Mesenchymal stem cell (in vitro differentiated cells and primary cell): ENCODE measurements around the gene CUZD1.

ENCODE experiments used
- DNase-seq: peaks from one replicate; pipeline ENCODE4 v3.0.0-alpha.2; 2013
- H2AFZ ChIP-seq: one replicate; pipeline ENCODE4 v1.6.1; 2013; ENCODE audit warnings: low read depth, mild to moderate bottlenecking, control low read depth, inconsistent platforms, low read length, moderate library complexity
- H2AK5ac ChIP-seq: 2 replicates; pipeline ENCODE4 v1.6.1; 2013; ENCODE audit warnings: low read length, moderate library complexity, mild to moderate bottlenecking, inconsistent platforms; ENCODE audit not compliant: severe bottlenecking
- H2BK120ac ChIP-seq: one replicate; pipeline ENCODE4 v1.6.1; 2013; ENCODE audit warnings: low read depth, mild to moderate bottlenecking, inconsistent platforms, low read length, moderate library complexity
- H2BK12ac ChIP-seq, 2 experiments: one replicate each; pipeline ENCODE4 v1.6.1; 2013; ENCODE audit warnings: inconsistent platforms in 2 of 2, low read length in 2 of 2, mild to moderate bottlenecking in 2 of 2, moderate library complexity in 2 of 2, control low read depth in 1 of 2
- H2BK15ac ChIP-seq: one replicate; pipeline ENCODE4 v1.6.1; 2013; ENCODE audit warnings: mild to moderate bottlenecking, low read depth, inconsistent platforms; ENCODE audit not compliant: poor library complexity, severe bottlenecking
- H2BK5ac ChIP-seq: 2 replicates; pipeline ENCODE4 v1.6.1; 2013; ENCODE audit warnings: low read depth, mild to moderate bottlenecking, low read length, control low read depth, inconsistent platforms; ENCODE audit not compliant: poor library complexity, severe bottlenecking
- H3K14ac ChIP-seq, 2 experiments: one replicate each; pipeline ENCODE4 v1.6.1; 2013; ENCODE audit warnings: inconsistent platforms in 2 of 2, low read length in 2 of 2, control low read depth in 1 of 2, mild to moderate bottlenecking in 1 of 2, moderate library complexity in 1 of 2
- H3K18ac ChIP-seq, 2 experiments: one replicate each; pipeline ENCODE4 v1.6.1; 2013; ENCODE audit warnings: inconsistent platforms in 2 of 2, low read length in 2 of 2, control low read depth in 1 of 2, low read depth in 1 of 2, mild to moderate bottlenecking in 1 of 2
- H3K23ac ChIP-seq, 2 experiments: one replicate each; pipeline ENCODE4 v1.6.1; 2013; ENCODE audit warnings: inconsistent platforms in 2 of 2, low read length in 2 of 2, mild to moderate bottlenecking in 2 of 2, moderate library complexity in 2 of 2, control low read depth in 1 of 2
- H3K27ac ChIP-seq: 2 replicates; pipeline ENCODE4 v1.5.1; 2013; ENCODE audit warnings: mild to moderate bottlenecking, moderate library complexity, low read length, control low read depth, inconsistent platforms; ENCODE audit not compliant: poor library complexity, severe bottlenecking
- H3K27me3 ChIP-seq, 2 experiments: 2 replicates each; pipeline versions ENCODE4 v1.6.1 to v1.7.0; 2013; ENCODE audit warnings: low read length in 2 of 2, mild to moderate bottlenecking in 2 of 2, moderate library complexity in 2 of 2, control low read depth in 1 of 2, inconsistent platforms in 1 of 2; ENCODE audit not compliant: control insufficient read depth in 1 of 2, insufficient read depth in 1 of 2
- H3K36me3 ChIP-seq, 2 experiments: 2 replicates each; pipeline versions ENCODE4 v1.6.1 to v1.7.0; 2013; ENCODE audit warnings: low read length in 2 of 2, control low read depth in 1 of 2, inconsistent platforms in 1 of 2, low read depth in 1 of 2, mild to moderate bottlenecking in 1 of 2; ENCODE audit not compliant: insufficient read depth in 2 of 2, control insufficient read depth in 1 of 2
- H3K4ac ChIP-seq, 2 experiments: one replicate each; pipeline ENCODE4 v1.6.1; 2013; ENCODE audit warnings: inconsistent platforms in 2 of 2, low read length in 2 of 2, mild to moderate bottlenecking in 2 of 2, moderate library complexity in 2 of 2, control low read depth in 1 of 2, low read depth in 1 of 2
- H3K4me1 ChIP-seq: 2 replicates; pipeline ENCODE4 v1.6.1; 2013; ENCODE audit warnings: low read depth, low read length, control low read depth; ENCODE audit not compliant: control insufficient read depth, insufficient read depth
- H3K4me2 ChIP-seq: 2 replicates; pipeline ENCODE4 v1.6.1; 2013; ENCODE audit warnings: low read length, mild to moderate bottlenecking, inconsistent platforms; ENCODE audit not compliant: poor library complexity, severe bottlenecking
- H3K4me3 ChIP-seq, 2 experiments: 2 replicates each; pipeline versions ENCODE4 v1.5.1 to v1.7.0; 2013; ENCODE audit warnings: low read length in 2 of 2, mild to moderate bottlenecking in 2 of 2, control low read depth in 1 of 2, low read depth in 1 of 2; ENCODE audit not compliant: insufficient read depth in 1 of 2
- H3K79me1 ChIP-seq: replicated peaks from 2 replicates; pipeline ENCODE4 v1.6.1; 2013; ENCODE audit warnings: mild to moderate bottlenecking, control low read depth, low read length, inconsistent platforms; ENCODE audit not compliant: poor library complexity, severe bottlenecking
- H3K9ac ChIP-seq: 2 replicates; pipeline ENCODE4 v1.7.0; 2013; ENCODE audit warnings: mild to moderate bottlenecking, low read length, moderate library complexity
- H3K9me3 ChIP-seq: 2 replicates; pipeline ENCODE4 v1.7.0; 2013; ENCODE audit warnings: mild to moderate bottlenecking, low read length; ENCODE audit not compliant: control insufficient read depth
- H4K8ac ChIP-seq: one replicate; pipeline ENCODE4 v1.6.1; 2013; ENCODE audit warnings: inconsistent platforms, mild to moderate bottlenecking, low read length, moderate library complexity
- H4K91ac ChIP-seq: one replicate; pipeline ENCODE4 v1.6.1; 2013; ENCODE audit warnings: mild to moderate bottlenecking, low read length, inconsistent platforms
- WGBS: methylation state at CpG from one replicate; pipeline ENCODE4 v1.1.7; 2013; ENCODE audit warnings: mixed read lengths; 5-methylcytosine and 5-hydroxymethylcytosine counted together

The CUZD1 gene

DNA sequence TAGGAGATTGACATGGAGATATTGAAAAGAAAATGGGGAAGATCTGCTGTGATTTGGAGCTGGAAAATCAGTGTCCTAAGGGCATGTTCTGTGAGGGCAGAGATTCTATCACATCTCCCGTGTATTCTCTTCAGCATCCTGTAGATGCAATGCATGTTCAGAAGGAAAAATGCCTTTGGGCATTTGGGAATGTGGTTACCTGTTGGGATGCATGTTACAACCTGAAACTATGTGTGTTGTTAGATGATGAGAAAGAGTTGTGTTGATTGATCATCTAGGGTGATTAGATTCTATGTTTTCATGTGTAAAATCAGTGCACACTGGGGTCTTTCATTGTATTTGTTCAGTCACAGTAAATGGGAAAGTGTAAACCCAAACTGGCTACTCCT is 14.7 kb downstream of the CUZD1 start:
- Histone ChIP-seq H2BK5ac (no peak overlapping the region), H2BK12ac (no peak overlapping the region), H3K9ac (no peak overlapping the region), H3K23ac (no peak overlapping the region), H3K4me2 (no peak overlapping the region), H2BK15ac (no peak overlapping the region), H3K4me1 (no peaks in the 10 kb centered on the region), H3K27me3 (no peaks in the 10 kb centered on the region), H3K14ac (no peak overlapping the region), H2AK5ac (no peak overlapping the region), H2BK120ac (no peak overlapping the region), H3K4me3 (no peak overlapping the region), H3K36me3 (peaks cover 0 to 35% of the 10 kb centered on the region in 2 experiments), H4K8ac (no peak overlapping the region), H3K4ac (no peak overlapping the region), H3K79me1 (no peaks in the 10 kb centered on the region), H3K27ac (no peak overlapping the region), H4K91ac (no peak overlapping the region), H3K18ac (no peak overlapping the region), H2AFZ (no peak overlapping the region), H3K9me3 (no peaks in the 10 kb centered on the region)
- 89% methylated on average over 1 of the region's 1 CpG for WGBS
- DNase-seq = no peak

- H3K79me1 ChIP-seq = no peaks in the 10 kb centered on the region
- no peak overlapping the region for H2AFZ ChIP-seq
- DNase-seq = no peak
- H3K27me3 ChIP-seq = no peaks in the 10 kb centered on the region
- H3K23ac ChIP-seq = no peak overlapping the region
- no peak overlapping the region for H3K4ac ChIP-seq
- no peaks in the 10 kb centered on the region for H3K4me1 ChIP-seq
- no peak overlapping the region for H2BK15ac ChIP-seq
- H3K27ac ChIP-seq = no peak overlapping the region
- peaks cover 0 to 32% of the 10 kb centered on the region in 2 experiments for H3K36me3 ChIP-seq
- no peak overlapping the region for H2BK5ac ChIP-seq
- H4K8ac ChIP-seq = no peak overlapping the region
- no peak overlapping the region for H2BK12ac ChIP-seq
- no peak overlapping the region for H3K14ac ChIP-seq
- no peak overlapping the region for H2AK5ac ChIP-seq
- H3K4me3 ChIP-seq = no peak overlapping the region
- H2BK120ac ChIP-seq = no peak overlapping the region
- no peaks in the 10 kb centered on the region for H3K9me3 ChIP-seq
- no peak overlapping the region for H3K18ac ChIP-seq
- H4K91ac ChIP-seq = no peak overlapping the region
- no peak overlapping the region for H3K9ac ChIP-seq
- WGBS = 90% methylated on average over 5 of the region's 7 CpGs
- H3K4me2 ChIP-seq = no peak overlapping the region
Observed at GRCh38 chr10:122830273-122830964, 15.2 kb downstream of the CUZD1 start.

DNA sequence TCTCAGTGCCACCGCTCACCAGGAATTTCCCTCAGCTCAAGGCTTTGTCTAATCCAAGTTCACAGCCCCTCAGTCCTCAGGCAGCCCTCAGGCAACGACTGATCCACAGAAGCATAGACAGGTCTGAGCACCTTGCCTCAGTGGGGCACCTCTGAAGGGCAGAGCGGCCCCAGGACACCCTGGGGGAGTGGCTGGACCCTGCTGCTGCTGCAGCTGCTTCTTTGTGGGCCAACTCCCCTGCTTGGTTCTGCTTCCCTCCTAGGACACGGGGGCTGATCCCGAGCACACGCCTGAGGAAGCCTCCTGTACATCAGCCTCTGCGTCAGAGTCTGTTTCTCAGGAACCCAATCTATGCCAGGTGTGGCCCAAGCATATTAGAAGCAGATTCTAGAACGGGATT is 16.2 kb downstream of the CUZD1 start:
- H2AK5ac ChIP-seq = no peak overlapping the region
- no peak overlapping the region for H3K23ac ChIP-seq
- no peak overlapping the region for H3K14ac ChIP-seq
- no peak overlapping the region for H3K9ac ChIP-seq
- H2BK5ac ChIP-seq = no peak overlapping the region
- no peak overlapping the region for H2AFZ ChIP-seq
- H3K4me3 ChIP-seq = no peak overlapping the region
- no peaks in the 10 kb centered on the region for H3K4me1 ChIP-seq
- no peak overlapping the region for H2BK12ac ChIP-seq
- H4K91ac ChIP-seq = no peak overlapping the region
- WGBS = 66% methylated on average over 7 of the region's 8 CpGs
- no peak overlapping the region for H2BK120ac ChIP-seq
- H2BK15ac ChIP-seq = no peak overlapping the region
- no peak overlapping the region for H3K4me2 ChIP-seq
- H3K4ac ChIP-seq = no peak overlapping the region
- no peak overlapping the region for H3K27ac ChIP-seq
- no peaks in the 10 kb centered on the region for H3K9me3 ChIP-seq
- no peaks in the 10 kb centered on the region for H3K79me1 ChIP-seq
- H4K8ac ChIP-seq = no peak overlapping the region
- H3K36me3 ChIP-seq = peaks cover 0 to 26% of the 10 kb centered on the region in 2 experiments
- no peaks in the 10 kb centered on the region for H3K27me3 ChIP-seq
- no peak for DNase-seq
- H3K18ac ChIP-seq = no peak overlapping the region

- WGBS = 64% methylated on average over 4 of the region's 4 CpGs
- H4K91ac ChIP-seq = no peak overlapping the region
- H3K9me3 ChIP-seq = no peaks in the 10 kb centered on the region
- peaks cover 0 to 5% of the 10 kb centered on the region in 2 experiments for H3K27me3 ChIP-seq
- H2BK120ac ChIP-seq = no peak overlapping the region
- H2BK12ac ChIP-seq = no peak overlapping the region
- no peak overlapping the region for H2AFZ ChIP-seq
- DNase-seq = no peak
- no peaks in the 10 kb centered on the region for H3K4me1 ChIP-seq
- H3K14ac ChIP-seq = no peak overlapping the region
- H3K4me3 ChIP-seq = no peak overlapping the region
- H3K27ac ChIP-seq = no peak overlapping the region
- H2BK5ac ChIP-seq = no peak overlapping the region
- H4K8ac ChIP-seq = no peak overlapping the region
- no peak overlapping the region for H3K23ac ChIP-seq
- H3K36me3 ChIP-seq = peaks cover 0 to 19% of the 10 kb centered on the region in 2 experiments
- H3K9ac ChIP-seq = no peak overlapping the region
- no peak overlapping the region for H2BK15ac ChIP-seq
- no peak overlapping the region for H3K4me2 ChIP-seq
- H3K4ac ChIP-seq = no peak overlapping the region
- H2AK5ac ChIP-seq = no peak overlapping the region
- no peak overlapping the region for H3K18ac ChIP-seq
- no peaks in the 10 kb centered on the region for H3K79me1 ChIP-seq
Observed at GRCh38 chr10:122828716-122829255, 16.9 kb downstream of the CUZD1 start.
